Measurements from ENCODE around the gene MANEAL.

DNA sequence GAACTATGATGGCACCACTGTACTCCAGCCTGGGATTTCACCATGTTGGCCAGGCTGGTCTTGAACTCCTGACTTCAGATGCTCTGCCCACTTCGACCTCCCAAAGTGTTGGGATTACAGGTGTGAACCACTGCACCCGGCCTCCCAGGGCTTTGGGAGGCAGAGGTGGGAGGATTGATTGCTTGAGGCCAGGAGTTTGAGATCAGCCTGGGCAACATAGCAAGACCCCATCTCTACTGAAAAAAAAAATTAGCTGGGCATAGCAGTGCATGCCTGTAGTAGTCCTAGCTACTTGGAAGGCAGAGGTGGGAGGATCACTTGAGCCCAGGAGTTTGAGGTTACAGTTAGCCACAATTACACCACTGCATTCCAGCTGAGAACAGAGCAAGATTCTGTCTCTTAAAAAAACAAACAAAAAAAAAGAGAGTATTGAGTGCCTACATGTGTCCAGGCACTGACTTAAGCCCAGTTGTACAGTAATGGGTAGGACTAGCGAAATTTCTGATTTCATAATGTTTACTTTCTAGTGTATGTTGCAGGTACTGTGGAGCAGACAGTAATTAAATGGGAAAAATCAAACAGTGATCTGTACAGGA lies 4.2 kb downstream of the MANEAL start:
- TF ChIP-seq, protein P1, sequence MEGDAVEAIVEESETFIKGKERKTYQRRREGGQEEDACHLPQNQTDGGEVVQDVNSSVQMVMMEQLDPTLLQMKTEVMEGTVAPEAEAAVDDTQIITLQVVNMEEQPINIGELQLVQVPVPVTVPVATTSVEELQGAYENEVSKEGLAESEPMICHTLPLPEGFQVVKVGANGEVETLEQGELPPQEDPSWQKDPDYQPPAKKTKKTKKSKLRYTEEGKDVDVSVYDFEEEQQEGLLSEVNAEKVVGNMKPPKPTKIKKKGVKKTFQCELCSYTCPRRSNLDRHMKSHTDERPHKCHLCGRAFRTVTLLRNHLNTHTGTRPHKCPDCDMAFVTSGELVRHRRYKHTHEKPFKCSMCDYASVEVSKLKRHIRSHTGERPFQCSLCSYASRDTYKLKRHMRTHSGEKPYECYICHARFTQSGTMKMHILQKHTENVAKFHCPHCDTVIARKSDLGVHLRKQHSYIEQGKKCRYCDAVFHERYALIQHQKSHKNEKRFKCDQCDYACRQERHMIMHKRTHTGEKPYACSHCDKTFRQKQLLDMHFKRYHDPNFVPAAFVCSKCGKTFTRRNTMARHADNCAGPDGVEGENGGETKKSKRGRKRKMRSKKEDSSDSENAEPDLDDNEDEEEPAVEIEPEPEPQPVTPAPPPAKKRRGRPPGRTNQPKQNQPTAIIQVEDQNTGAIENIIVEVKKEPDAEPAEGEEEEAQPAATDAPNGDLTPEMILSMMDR (IDR thresholded peaks at IDR 0.05), result no peak
- no peak for TF ChIP-seq EZH2 (IDR thresholded peaks at IDR 0.05; ENCODE audit: borderline replicate concordance, insufficient read depth, low read depth, low read length, poor library complexity, severe bottlenecking)
